Measurements from ENCODE around the gene CMC2.

CMC2 gene

GRCh38 chr16:81006813-81007695 lies at the start of gene CMC2, which contains the start of gene CENPN:
Gene CMC2, minus strand, starts transcription at chr16:81006885. Its CDS starts 9,491 bp downstream, at chr16:80997394.
Gene CENPN, plus strand, starts transcription at chr16:81007214. Its CDS starts 4,726 bp downstream, at chr16:81011940.
- peak; percentile 91 for DNase-seq (ENCODE audit: low read depth, low spot score)

- DNase-seq (ENCODE audit: low read depth, low spot score) = no peak
Observed at GRCh38 chr16:81053761-81054160, 47.1 kb upstream of the CMC2 start.

GRCh38 chr16:81042821-81043220 lies 36.1 kb upstream of the CMC2 start:
- no peak for DNase-seq (ENCODE audit: low read depth, low spot score)

GRCh38 chr16:81041696-81042095 lies 35.0 kb upstream of the CMC2 start:
- no peak for DNase-seq (ENCODE audit: low read depth, low spot score)

- no peak for DNase-seq (ENCODE audit: low read depth, low spot score)
Observed at GRCh38 chr16:81040842-81041241, 34.2 kb upstream of the CMC2 start.

- no peak for DNase-seq (ENCODE audit: low read depth, low spot score)
Observed at GRCh38 chr16:81040131-81040530, 33.4 kb upstream of the CMC2 start.

GRCh38 chr16:81036751-81037350 lies 30.2 kb upstream of the CMC2 start:
- DNase-seq (ENCODE audit: low read depth, low spot score) = no peak

- DNase-seq (ENCODE audit: low read depth, low spot score) = no peak
Observed at GRCh38 chr16:81035975-81036750, 29.5 kb upstream of the CMC2 start.

GRCh38 chr16:81035398-81035974 lies 28.8 kb upstream of the CMC2 start, which contains the start of gene ATMIN:
Gene ATMIN, plus strand, starts transcription at chr16:81035842. Its CDS starts 29 bp downstream, at chr16:81035871.
- peak; percentile 83 for DNase-seq (ENCODE audit: low read depth, low spot score)

GRCh38 chr16:81029930-81030604 lies 23.4 kb upstream of the CMC2 start:
- no peak for DNase-seq (ENCODE audit: low read depth, low spot score)

- no peak for DNase-seq (ENCODE audit: low read depth, low spot score)
Observed at GRCh38 chr16:81026429-81026828, 19.7 kb upstream of the CMC2 start.

GRCh38 chr16:81018496-81018895 lies 11.8 kb upstream of the CMC2 start:
- DNase-seq (ENCODE audit: low read depth, low spot score) = no peak

- no peak for DNase-seq (ENCODE audit: low read depth, low spot score)
Observed at GRCh38 chr16:81014672-81015071, 8.0 kb upstream of the CMC2 start.

- DNase-seq (ENCODE audit: low read depth, low spot score) = no peak
Observed at GRCh38 chr16:81012974-81013373, 6.3 kb upstream of the CMC2 start.

- DNase-seq (ENCODE audit: low read depth, low spot score) = no peak
Observed at GRCh38 chr16:81008505-81008789, 1.8 kb upstream of the CMC2 start.

- peak; percentile 44 for DNase-seq (ENCODE audit: low read depth, low spot score)
Observed at GRCh38 chr16:81006211-81006812, 373 bp downstream of the CMC2 start.

GRCh38 chr16:81005610-81006161 lies 999 bp downstream of the CMC2 start:
- DNase-seq (ENCODE audit: low read depth, low spot score) = no peak

GRCh38 chr16:81004646-81005353 lies 1.9 kb downstream of the CMC2 start:
- DNase-seq (ENCODE audit: low read depth, low spot score) = no peak

- no peak for DNase-seq (ENCODE audit: low read depth, low spot score)
Observed at GRCh38 chr16:81003610-81004460, 2.9 kb downstream of the CMC2 start.

Measured in activated CD4-positive, CD25-positive, alpha-beta regulatory T cell treated with anti-CD3 and anti-CD28 coated beads, Interleukin-2, amount 50 U/mL, for 16 hours (primary cell).